HG03280 (cell line): ENCODE data around the gene OTUB2.

Source experiments
- ATAC-seq: cut with Tn5 transposase; IDR thresholded peaks from one replicate; pipeline ENCODE4 v1.9.1; 2021; ENCODE audit warnings: mild to moderate bottlenecking, moderate library complexity; ENCODE audit not compliant: unreplicated experiment

The OTUB2 gene

GRCh38 chr14:94020267-94020666, 5.9 kb upstream of the OTUB2 start:
- ATAC-seq = no peak

- ATAC-seq = no peak
These were observed 5.1 kb upstream of the OTUB2 start for GRCh38 chr14:94021001-94021400.

- no peak for ATAC-seq
These were observed 4.6 kb upstream of the OTUB2 start for GRCh38 chr14:94021416-94022157.

- ATAC-seq = no peak
These were observed 3.4 kb upstream of the OTUB2 start for GRCh38 chr14:94022532-94023411.

GRCh38 chr14:94024549-94024948, 1.6 kb upstream of the OTUB2 start:
- ATAC-seq = no peak

- ATAC-seq = no peak
These were observed 420 bp upstream of the OTUB2 start for GRCh38 chr14:94025720-94026119.

- no peak for ATAC-seq
These were observed 839 bp downstream of the OTUB2 start for GRCh38 chr14:94026889-94027469.

- ATAC-seq = no peak
These were observed 1.7 kb downstream of the OTUB2 start for GRCh38 chr14:94027566-94028449.

- no peak for ATAC-seq
These were observed 2.3 kb downstream of the OTUB2 start for GRCh38 chr14:94028450-94028826.

- no peak for ATAC-seq
These were observed 3.1 kb downstream of the OTUB2 start for GRCh38 chr14:94029265-94029664.

GRCh38 chr14:94029671-94030203, 3.6 kb downstream of the OTUB2 start:
- no peak for ATAC-seq

GRCh38 chr14:94030571-94030970, 4.4 kb downstream of the OTUB2 start:
- no peak for ATAC-seq

- no peak for ATAC-seq
These were observed 5.2 kb downstream of the OTUB2 start for GRCh38 chr14:94031161-94031882.

GRCh38 chr14:94031883-94032279, 5.7 kb downstream of the OTUB2 start:
- ATAC-seq = no peak

- no peak for ATAC-seq
These were observed 8.7 kb downstream of the OTUB2 start for GRCh38 chr14:94034886-94035285.

- peak; percentile 92 for ATAC-seq
These were observed 10.4 kb downstream of the OTUB2 start for GRCh38 chr14:94036313-94037167.

- ATAC-seq = no peak
These were observed 11.8 kb downstream of the OTUB2 start for GRCh38 chr14:94037954-94038353.

- no peak for ATAC-seq
These were observed 12.4 kb downstream of the OTUB2 start for GRCh38 chr14:94038510-94038909.
